HAP-1 (cell line): ENCODE results near the gene SLC35A2.

Source experiments
- DNase-seq, 2 experiments: peaks; one replicate each; pipeline ENCODE4 v3.0.0-alpha.2; 2016 to 2020; ENCODE audit warnings: low spot score in 2 of 2
- H3K27me3 ChIP-seq: fragments of 250-450 bp; sonication (Bioruptor Pico); 2 replicates; pipeline ENCODE4 v1.5.1; 2020; ENCODE audit warnings: low read depth, mild to moderate bottlenecking, moderate library complexity
- H3K36me3 ChIP-seq: fragments of 250-450 bp; sonication (Bioruptor Pico); replicated peaks from 2 replicates; pipeline ENCODE4 v1.5.1; 2020; ENCODE audit warnings: mild to moderate bottlenecking
- H3K4me1 ChIP-seq: fragments of 250-450 bp; sonication (Bioruptor Pico); 2 replicates; pipeline ENCODE4 v1.5.1; 2020; ENCODE audit warnings: mild to moderate bottlenecking
- H3K4me3 ChIP-seq: fragments of 250-450 bp; sonication (Bioruptor Pico); 2 replicates; pipeline ENCODE4 v1.5.1; 2020; ENCODE audit warnings: mild to moderate bottlenecking, moderate library complexity
- H3K9me3 ChIP-seq: fragments of 250-450 bp; sonication (Bioruptor Pico); 2 replicates; pipeline ENCODE4 v1.5.1; 2020; ENCODE audit warnings: mild to moderate bottlenecking, moderate library complexity
- in situ Hi-C: fragments of 300-500 bp; cut with MboI; formaldehyde crosslinking; loops from 3 replicates; pipeline ENCODE4 v1.14.3; 2020; ENCODE audit warnings: low sequenced_read_pairs, inconsistent platforms, mixed read lengths

The SLC35A2 gene

GRCh38 chrX:48911412-48912182 is at the start of gene SLC35A2:
TSS of gene SLC35A2 (minus strand) at chrX:48911646. CDS start at chrX:48911636, 10 bp downstream.
- in situ Hi-C loops, result no loop called here
- DNase-seq, result peak; percentile 82 to 92

GRCh38 chrX:48960291-48960690 is 48.8 kb upstream of the SLC35A2 start:
- in situ Hi-C loops, result no loop called here
- H3K27me3 ChIP-seq, result no peaks in the 10 kb centered on the region
- H3K36me3 ChIP-seq, result peaks cover 11% of the 10 kb centered on the region

More at GRCh38 chrX:48911412-48912182, at the start of gene SLC35A2:
- Histone ChIP-seq H3K9me3 (no peaks in the 10 kb centered on the region), H3K4me1 (peaks cover 11% of the 10 kb centered on the region), H3K4me3 (peak within 1 kb of the TSS; percentile 92), H3K27me3 (no peaks in the 10 kb centered on the region), H3K36me3 (peaks cover 44% of the 10 kb centered on the region)

GRCh38 chrX:48958635-48959094 is 47.2 kb upstream of the SLC35A2 start:
- H3K27me3 ChIP-seq, result no peaks in the 10 kb centered on the region
- H3K4me3 ChIP-seq, result peak overlapping the region; percentile 86
- H3K36me3 ChIP-seq, result peaks cover 27% of the 10 kb centered on the region
- no peaks in the 10 kb centered on the region for H3K9me3 ChIP-seq
- in situ Hi-C loops, result no loop called here
- peaks cover 11% of the 10 kb centered on the region for H3K4me1 ChIP-seq
- DNase-seq, result peak; percentile 27 to 49

More at GRCh38 chrX:48960291-48960690, 48.8 kb upstream of the SLC35A2 start:
- H3K9me3 ChIP-seq, result no peaks in the 10 kb centered on the region
- no peak for DNase-seq
- H3K4me3 ChIP-seq, result no peak overlapping the region
- peaks cover 11% of the 10 kb centered on the region for H3K4me1 ChIP-seq

- peaks cover 11% of the 10 kb centered on the region for H3K4me1 ChIP-seq
Observed at GRCh38 chrX:48957827-48958634, 46.6 kb upstream of the SLC35A2 start.

GRCh38 chrX:48957477-48957826 is 46.0 kb upstream of the SLC35A2 start, which contains the start of gene OTUD5:
TSS of gene OTUD5 (minus strand) at chrX:48957607. CDS start at chrX:48957570, 37 bp downstream.
- Histone ChIP-seq H3K4me3 (peak within 1 kb of the TSS; percentile 86), H3K4me1 (peaks cover 11% of the 10 kb centered on the region), H3K27me3 (no peaks in the 10 kb centered on the region), H3K36me3 (peaks cover 27% of the 10 kb centered on the region), H3K9me3 (no peaks in the 10 kb centered on the region)
- peak; percentile 63 to 83 for DNase-seq
- in situ Hi-C loops, result no loop called here

More at GRCh38 chrX:48957827-48958634, 46.6 kb upstream of the SLC35A2 start:
- peaks cover 27% of the 10 kb centered on the region for H3K36me3 ChIP-seq
- H3K4me3 ChIP-seq, result peak overlapping the region; percentile 86
- in situ Hi-C loops, result no loop called here
- no peaks in the 10 kb centered on the region for H3K9me3 ChIP-seq
- DNase-seq, result peak; percentile 99
- no peaks in the 10 kb centered on the region for H3K27me3 ChIP-seq

GRCh38 chrX:48956728-48957414 is 45.4 kb upstream of the SLC35A2 start:
- peaks cover 27% of the 10 kb centered on the region for H3K36me3 ChIP-seq
- in situ Hi-C loops, result no loop called here
- H3K9me3 ChIP-seq, result no peaks in the 10 kb centered on the region
- H3K4me1 ChIP-seq, result peaks cover 11% of the 10 kb centered on the region
- peak overlapping the region; percentile 86 for H3K4me3 ChIP-seq
- H3K27me3 ChIP-seq, result no peaks in the 10 kb centered on the region
- peak in 1 of 2 experiments; percentile 38 for DNase-seq

GRCh38 chrX:48948589-48948988 is 37.1 kb upstream of the SLC35A2 start:
- no peak for DNase-seq
- Histone ChIP-seq H3K4me1 (no peaks in the 10 kb centered on the region), H3K9me3 (no peaks in the 10 kb centered on the region), H3K27me3 (no peaks in the 10 kb centered on the region), H3K4me3 (no peak overlapping the region), H3K36me3 (peaks cover 4% of the 10 kb centered on the region)
- in situ Hi-C loops, result no loop called here

GRCh38 chrX:48945517-48946348 is 34.3 kb upstream of the SLC35A2 start:
- DNase-seq, result peak; percentile 14 to 78
- peaks cover 23% of the 10 kb centered on the region for H3K36me3 ChIP-seq
- no peak overlapping the region for H3K4me3 ChIP-seq
- no peaks in the 10 kb centered on the region for H3K27me3 ChIP-seq
- no peaks in the 10 kb centered on the region for H3K9me3 ChIP-seq
- H3K4me1 ChIP-seq, result no peaks in the 10 kb centered on the region
- in situ Hi-C loops, result no loop called here

GRCh38 chrX:48942895-48943294 is 31.4 kb upstream of the SLC35A2 start:
- H3K9me3 ChIP-seq, result no peaks in the 10 kb centered on the region
- H3K4me1 ChIP-seq, result no peaks in the 10 kb centered on the region
- no peak for DNase-seq
- H3K36me3 ChIP-seq, result peaks cover 39% of the 10 kb centered on the region
- no peaks in the 10 kb centered on the region for H3K27me3 ChIP-seq
- H3K4me3 ChIP-seq, result no peak overlapping the region
- in situ Hi-C loops, result no loop called here

GRCh38 chrX:48940404-48940955 is 29.0 kb upstream of the SLC35A2 start:
- DNase-seq, result no peak
- Histone ChIP-seq H3K27me3 (no peaks in the 10 kb centered on the region), H3K9me3 (no peaks in the 10 kb centered on the region), H3K4me3 (no peak overlapping the region), H3K4me1 (no peaks in the 10 kb centered on the region), H3K36me3 (peaks cover 53% of the 10 kb centered on the region)
- in situ Hi-C loops, result no loop called here

- H3K4me1 ChIP-seq, result no peaks in the 10 kb centered on the region
- no peaks in the 10 kb centered on the region for H3K9me3 ChIP-seq
- in situ Hi-C loops, result no loop called here
- no peak for DNase-seq
- no peaks in the 10 kb centered on the region for H3K27me3 ChIP-seq
- H3K36me3 ChIP-seq, result peaks cover 54% of the 10 kb centered on the region
- no peak overlapping the region for H3K4me3 ChIP-seq
Observed at GRCh38 chrX:48939524-48940228, 28.2 kb upstream of the SLC35A2 start.

GRCh38 chrX:48938721-48939425 is 27.4 kb upstream of the SLC35A2 start:
- in situ Hi-C loops, result no loop called here
- no peak for DNase-seq
- no peaks in the 10 kb centered on the region for H3K4me1 ChIP-seq

More at GRCh38 chrX:48938721-48939425, 27.4 kb upstream of the SLC35A2 start:
- peaks cover 61% of the 10 kb centered on the region for H3K36me3 ChIP-seq
- H3K4me3 ChIP-seq, result no peak overlapping the region
- H3K9me3 ChIP-seq, result no peaks in the 10 kb centered on the region
- no peaks in the 10 kb centered on the region for H3K27me3 ChIP-seq
